Measurements from ENCODE around the gene SVOPL.
"Not testable (repeated sequence)": the region's sequence is repeated elsewhere in the genome, so short reads cannot be mapped to it uniquely, and the experiment has no call there.

SVOPL gene

DNA sequence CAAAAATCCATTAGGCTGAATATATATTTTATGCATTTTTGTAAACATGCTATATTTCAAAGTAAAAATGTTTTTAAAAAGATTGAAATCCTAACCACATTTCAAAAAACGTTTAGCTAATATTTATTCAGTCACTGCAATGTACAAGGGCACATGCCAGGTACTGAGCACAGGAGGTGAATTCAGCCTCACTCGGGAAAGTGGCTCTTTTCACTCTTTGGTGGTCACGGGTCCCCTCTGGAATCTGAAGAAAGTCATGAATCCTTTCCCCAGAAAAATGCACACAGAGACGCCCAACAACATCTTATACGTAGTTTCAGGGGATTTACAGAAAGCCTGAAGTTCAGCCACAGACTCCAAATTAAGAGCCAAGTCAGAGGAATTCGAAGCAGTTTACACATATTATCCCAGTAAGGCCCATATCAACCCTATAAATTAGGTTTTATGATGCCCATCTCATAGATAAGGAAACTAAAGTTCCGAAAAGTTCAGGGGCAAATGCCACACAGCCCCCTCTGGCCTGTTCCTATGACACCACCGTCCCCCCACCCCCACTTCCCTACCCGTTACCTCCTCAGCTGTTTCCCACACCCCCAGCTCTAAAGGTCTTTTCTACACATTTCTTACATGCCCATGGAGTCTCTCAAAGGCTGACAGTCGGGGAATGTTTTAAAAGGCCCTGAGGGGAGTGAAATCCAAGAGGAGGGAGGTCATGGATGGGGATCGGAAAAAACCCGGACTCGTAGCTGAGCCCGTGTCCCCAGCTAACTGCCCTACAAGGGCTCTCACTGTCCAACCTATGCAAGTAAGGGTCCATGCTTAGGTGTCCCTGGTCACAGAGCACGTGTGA lies 9.6 kb upstream of the SVOPL start:
- no peak for DNase-seq (ENCODE audit: low read depth)
- TF ChIP-seq, protein P1, sequence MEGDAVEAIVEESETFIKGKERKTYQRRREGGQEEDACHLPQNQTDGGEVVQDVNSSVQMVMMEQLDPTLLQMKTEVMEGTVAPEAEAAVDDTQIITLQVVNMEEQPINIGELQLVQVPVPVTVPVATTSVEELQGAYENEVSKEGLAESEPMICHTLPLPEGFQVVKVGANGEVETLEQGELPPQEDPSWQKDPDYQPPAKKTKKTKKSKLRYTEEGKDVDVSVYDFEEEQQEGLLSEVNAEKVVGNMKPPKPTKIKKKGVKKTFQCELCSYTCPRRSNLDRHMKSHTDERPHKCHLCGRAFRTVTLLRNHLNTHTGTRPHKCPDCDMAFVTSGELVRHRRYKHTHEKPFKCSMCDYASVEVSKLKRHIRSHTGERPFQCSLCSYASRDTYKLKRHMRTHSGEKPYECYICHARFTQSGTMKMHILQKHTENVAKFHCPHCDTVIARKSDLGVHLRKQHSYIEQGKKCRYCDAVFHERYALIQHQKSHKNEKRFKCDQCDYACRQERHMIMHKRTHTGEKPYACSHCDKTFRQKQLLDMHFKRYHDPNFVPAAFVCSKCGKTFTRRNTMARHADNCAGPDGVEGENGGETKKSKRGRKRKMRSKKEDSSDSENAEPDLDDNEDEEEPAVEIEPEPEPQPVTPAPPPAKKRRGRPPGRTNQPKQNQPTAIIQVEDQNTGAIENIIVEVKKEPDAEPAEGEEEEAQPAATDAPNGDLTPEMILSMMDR (IDR thresholded peaks at IDR 0.05; ENCODE audit: insufficient read depth, low read depth, low read length, missing control alignments), result no peak

DNA sequence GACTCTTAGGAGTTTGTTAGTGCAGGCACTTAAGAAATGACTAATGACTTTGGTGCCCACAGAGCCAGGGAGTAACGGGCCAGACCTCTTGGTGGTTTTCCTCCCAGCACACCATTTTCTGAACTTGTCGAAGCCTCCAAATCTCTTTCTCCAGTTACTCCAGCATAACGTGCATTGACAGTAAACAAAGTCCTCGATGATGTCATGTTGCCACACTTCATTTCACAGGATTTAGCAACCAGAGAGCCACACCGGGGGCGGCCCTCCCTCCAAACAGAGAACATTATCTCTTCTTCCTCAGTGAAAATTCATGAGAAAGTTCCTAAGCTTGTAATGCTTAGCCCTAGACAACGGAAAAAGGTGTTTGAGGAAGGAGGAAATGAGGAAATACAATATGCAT lies 4.0 kb upstream of the SVOPL start:
- H3K4me3 ChIP-seq (ENCODE audit: low read length), result no peak overlapping the region
- DNase-seq (ENCODE audit: low read depth), result no peak
- TF ChIP-seq, protein P1 (IDR thresholded peaks at IDR 0.05; ENCODE audit: insufficient read depth, low read depth, low read length, missing control alignments), result no peak

More for the DNA sequence above, 9.6 kb upstream of the SVOPL start:
- H3K4me3 ChIP-seq (ENCODE audit: low read length), result no peak overlapping the region

DNA sequence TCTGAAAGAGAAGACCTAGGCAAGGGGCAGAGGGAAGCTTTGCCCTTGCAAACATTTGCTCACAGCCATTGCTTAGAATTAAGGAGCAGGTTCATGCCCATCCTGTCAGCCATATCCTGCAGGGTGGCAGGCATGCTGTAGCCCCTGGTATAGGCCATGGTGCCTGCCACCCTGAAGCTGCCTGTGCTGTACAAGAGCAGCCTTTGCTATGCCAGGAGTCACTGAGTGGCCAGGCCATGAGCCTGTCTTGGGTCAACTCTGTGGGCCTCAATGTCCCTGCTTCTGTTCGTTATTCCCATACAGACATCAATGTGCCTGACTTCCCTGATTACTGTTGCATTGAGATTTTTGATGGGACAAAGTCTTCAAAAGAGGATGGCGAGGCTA lies 368 bp upstream of the SVOPL start:
- DNase-seq (ENCODE audit: low read depth), result no peak
- H3K4me3 ChIP-seq (ENCODE audit: low read length), result no peak overlapping the region
- TF ChIP-seq, protein P1 (IDR thresholded peaks at IDR 0.05; ENCODE audit: insufficient read depth, low read depth, low read length, missing control alignments), result no peak

DNA sequence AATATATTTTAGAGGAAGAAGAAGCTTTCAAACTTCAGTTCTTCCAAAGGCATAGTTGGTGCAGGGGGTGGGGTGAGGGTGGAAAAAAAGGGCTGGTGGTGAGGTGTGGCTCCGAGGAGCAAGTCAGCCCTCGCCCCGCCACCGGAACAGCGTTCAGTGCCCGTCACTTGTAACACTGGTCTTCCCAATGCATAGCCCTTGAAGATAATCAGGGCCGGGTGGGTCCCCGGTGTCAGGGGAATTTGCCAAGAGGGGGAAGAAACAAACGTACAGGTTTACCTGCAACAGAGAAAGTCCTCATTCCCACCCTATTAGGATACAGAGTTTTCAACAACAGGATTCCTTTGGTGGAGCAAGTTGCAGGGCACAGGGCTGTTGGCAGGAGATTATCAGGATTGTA lies 1.5 kb downstream of the SVOPL start:
- TF ChIP-seq, protein P1 (IDR thresholded peaks at IDR 0.05; ENCODE audit: insufficient read depth, low read depth, low read length, missing control alignments), result no peak
- no peak for DNase-seq (ENCODE audit: low read depth)
- H3K4me3 ChIP-seq (ENCODE audit: low read length), result no peak overlapping the region

- no peak for DNase-seq (ENCODE audit: low read depth)
- H3K4me3 ChIP-seq (ENCODE audit: low read length), result no peak overlapping the region
- TF ChIP-seq, protein P1 (IDR thresholded peaks at IDR 0.05; ENCODE audit: insufficient read depth, low read depth, low read length, missing control alignments), result no peak
These were observed 2.9 kb downstream of the SVOPL start for GRCh38 chr7:138698281-138698680.

- TF ChIP-seq, protein P1 (IDR thresholded peaks at IDR 0.05; ENCODE audit: insufficient read depth, low read depth, low read length, missing control alignments), result no peak
- DNase-seq (ENCODE audit: low read depth), result no peak
These were observed 3.5 kb downstream of the SVOPL start for GRCh38 chr7:138697535-138698182.

GRCh38 chr7:138695776-138696175 lies 5.4 kb downstream of the SVOPL start:
- not testable (repeated sequence) for H3K4me3 ChIP-seq (ENCODE audit: low read length); DNase-seq (ENCODE audit: low read depth)

More at GRCh38 chr7:138697535-138698182, 3.5 kb downstream of the SVOPL start:
- H3K4me3 ChIP-seq (ENCODE audit: low read length), result no peak overlapping the region

Data from epithelial cell of esophagus (primary cell).